GM19324 (cell line): Measurements from ENCODE around the gene AMZ1.
"Not testable (repeated sequence)": the region's sequence is repeated elsewhere in the genome, so short reads cannot be mapped to it uniquely, and the experiment has no call there.

Experiments used
- ATAC-seq: cut with Tn5 transposase; IDR thresholded peaks from one replicate; pipeline ENCODE4 v1.9.1; 2021; ENCODE audit warnings: mild to moderate bottlenecking, moderate library complexity; ENCODE audit not compliant: unreplicated experiment, low FRiP score

The AMZ1 gene

DNA sequence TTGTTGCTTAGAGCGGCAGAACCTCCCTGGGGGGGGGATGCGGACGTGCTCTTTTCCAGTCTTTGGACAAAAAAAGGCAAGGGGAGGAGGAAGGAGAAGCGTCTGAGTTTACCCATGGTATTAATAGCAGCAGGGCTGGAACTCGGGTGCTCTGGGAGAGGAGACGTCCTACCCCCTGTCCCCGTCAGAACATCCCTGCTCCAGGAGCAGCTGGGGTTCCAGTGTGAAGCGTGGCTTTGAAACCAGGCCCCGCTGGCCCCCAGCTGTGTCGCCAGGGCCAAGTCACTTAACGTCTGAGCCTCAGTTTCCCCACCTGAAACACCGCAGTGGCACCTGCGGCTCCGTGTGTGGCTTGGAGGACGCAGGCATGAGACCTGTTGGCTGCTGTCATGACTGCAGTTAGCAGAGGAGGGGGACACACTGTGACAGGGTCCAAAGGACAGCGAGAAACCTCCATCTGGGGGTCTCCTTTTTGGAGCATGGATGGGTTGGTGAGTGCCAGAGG, 1.4 kb downstream of the AMZ1 start:
- ATAC-seq: no peak

DNA sequence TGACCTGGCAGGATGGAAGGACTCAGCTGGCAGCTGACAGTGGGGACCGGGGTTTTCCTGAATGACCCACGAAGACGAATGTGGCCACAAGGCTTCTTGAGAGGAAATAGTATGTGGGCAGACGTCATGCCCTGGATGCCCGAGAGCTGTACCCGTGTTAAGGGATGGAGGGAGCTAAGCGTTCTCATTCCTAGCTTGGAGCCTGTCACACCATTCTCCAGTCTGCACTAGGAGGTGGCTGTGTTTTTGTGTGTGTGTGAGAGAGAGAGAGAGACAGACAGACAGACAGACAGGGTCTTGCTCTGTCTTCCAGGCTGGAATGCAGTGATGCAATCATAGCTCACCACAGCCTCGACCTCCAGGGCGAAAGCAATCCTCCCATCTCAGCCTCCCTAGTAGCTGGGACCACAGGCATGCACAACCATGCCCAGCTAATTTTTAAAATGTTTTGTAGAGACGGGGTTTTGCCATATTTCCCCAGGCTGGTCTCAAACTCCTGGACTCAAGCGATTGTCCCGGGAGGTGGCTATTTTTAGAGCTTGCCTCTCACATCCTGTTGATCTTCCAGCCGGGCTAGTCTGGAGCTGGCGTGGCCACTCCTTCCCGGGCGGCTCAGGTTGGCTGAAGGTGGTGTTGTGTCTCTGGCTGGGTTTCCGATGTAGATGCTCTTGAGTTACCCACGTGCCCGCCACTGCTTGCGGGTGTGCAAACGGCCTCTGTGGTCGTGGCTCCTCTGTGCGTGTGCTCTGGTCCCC, 2.1 kb downstream of the AMZ1 start:
- ATAC-seq: no peak

DNA sequence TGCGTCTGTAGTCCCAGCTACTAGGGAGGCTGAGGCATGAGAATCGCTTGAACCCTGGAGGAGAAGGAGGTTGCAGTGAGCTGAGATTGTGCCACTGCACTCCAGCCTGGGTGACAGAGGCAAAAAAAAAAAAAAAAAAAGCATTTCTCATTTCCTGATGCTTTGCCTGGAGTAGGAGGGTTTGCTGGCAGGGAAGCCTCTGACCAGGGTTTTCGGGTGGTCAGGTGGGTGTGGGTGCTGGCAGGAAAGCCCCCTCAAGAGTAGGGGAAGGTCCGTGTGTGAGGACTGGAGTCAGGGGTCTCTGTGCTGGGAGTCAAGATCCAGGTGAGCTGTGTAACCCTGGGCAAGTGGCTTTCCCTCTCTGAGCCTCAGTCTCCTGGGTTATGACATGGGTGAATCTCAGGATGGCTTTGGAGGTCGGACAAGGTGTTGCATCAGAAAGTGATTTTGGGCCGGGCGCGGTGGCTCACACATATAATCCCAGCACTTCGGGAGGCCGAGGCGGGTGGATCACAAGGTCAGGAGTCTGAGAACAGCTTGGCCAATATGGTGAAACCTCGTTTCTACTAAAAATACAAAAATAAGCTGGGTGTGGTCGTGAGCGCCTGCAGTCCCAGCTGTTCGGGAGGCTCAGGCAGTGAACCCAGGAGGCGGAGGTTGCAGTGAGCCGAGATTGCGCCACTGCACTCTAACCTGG, 3.2 kb downstream of the AMZ1 start:
- ATAC-seq: no peak

DNA sequence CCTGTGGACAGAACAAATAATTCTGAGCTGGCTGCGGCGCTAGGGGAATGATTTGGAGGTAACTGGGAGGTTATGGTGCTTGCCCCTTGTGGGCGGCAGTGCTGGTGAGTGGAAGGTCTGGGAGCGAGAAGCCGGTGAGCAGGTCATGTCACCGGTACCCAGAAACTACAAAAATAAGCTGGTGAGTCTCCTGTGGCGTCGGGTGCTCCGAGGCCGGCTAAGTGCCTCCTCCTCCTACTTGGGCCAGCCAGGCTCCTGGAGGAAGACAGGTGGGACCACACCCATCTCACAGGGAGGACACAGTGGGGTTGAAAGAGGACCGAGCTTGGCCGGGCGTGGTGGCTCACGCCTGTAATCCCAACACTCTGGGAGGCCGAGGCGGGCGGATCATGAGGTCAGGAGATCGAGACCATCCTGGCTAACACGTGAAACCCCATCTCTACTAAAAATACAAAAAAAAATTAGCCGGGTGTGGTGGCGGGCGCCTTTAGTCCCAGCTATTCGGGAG, 4.0 kb downstream of the AMZ1 start:
- not testable (repeated sequence) for ATAC-seq

DNA sequence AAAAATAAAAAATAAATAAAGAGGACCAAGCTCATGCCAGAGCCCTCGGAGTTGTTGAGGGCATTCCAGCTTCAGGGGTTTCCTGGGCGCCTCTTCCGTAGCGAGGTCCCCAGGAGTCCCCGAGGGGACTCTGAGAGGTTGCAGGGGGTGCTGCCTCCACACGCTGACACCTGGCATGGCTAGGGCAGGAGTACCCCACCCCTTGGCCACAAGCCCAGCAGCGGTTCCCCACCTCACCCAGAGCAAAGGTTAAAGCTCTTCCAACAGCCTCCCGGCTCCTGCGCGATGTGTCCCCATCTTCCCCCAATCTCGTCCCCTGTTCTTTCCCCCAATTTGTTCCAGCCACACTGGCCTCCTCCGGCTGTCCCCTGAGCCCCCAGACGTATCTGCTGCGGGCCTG, 4.5 kb downstream of the AMZ1 start:
- ATAC-seq: no peak

DNA sequence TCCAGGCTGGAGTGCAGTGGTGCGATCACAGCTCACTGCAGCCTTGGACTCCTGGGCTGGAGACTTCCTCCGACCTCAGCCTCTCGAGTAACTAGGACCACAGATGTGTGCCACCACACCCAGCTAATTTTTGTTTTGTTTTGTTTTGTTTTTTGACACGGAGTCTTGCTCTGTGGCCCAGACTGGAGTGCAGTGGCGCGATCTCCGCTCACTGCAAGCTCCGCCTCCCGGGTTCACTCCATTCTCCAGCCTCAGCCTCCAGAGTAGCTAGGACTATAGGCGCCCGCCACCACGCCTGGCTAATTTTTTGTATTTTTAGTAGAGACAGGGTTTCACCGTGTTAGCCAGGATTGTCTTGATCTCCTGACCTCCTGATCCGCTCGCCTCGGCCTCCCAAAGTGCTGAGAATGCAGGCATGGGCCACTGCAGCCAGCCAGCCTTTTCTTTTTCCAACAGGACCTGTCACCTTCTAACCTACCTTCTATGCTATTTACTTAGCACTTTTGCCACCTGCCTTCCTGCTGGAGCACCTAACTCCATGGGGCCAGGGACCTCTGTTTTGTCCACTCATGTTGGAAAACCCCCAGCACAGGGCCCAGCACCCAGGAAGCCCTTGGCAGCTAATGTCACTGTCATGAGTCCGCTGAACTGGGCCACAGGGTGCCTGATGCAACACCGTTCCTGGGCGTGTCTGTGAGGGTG, 5.6 kb downstream of the AMZ1 start:
- ATAC-seq: not testable (repeated sequence)

DNA sequence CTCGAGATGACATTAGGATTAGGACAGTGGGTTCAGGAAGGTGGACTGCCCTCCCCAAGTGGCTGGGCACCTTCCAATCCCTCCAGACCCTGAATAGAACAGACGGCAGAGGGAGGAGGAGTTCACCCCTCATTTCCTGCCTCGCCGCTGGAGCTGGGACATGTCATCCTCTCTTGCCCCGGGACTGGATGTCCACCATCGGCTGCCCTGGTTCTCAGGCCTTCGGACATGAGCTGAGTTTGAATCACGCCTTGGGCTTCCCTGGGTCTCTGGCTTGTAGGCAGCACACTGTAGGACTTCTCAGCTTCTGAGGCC, 6.1 kb downstream of the AMZ1 start:
- ATAC-seq: not testable (repeated sequence)

DNA sequence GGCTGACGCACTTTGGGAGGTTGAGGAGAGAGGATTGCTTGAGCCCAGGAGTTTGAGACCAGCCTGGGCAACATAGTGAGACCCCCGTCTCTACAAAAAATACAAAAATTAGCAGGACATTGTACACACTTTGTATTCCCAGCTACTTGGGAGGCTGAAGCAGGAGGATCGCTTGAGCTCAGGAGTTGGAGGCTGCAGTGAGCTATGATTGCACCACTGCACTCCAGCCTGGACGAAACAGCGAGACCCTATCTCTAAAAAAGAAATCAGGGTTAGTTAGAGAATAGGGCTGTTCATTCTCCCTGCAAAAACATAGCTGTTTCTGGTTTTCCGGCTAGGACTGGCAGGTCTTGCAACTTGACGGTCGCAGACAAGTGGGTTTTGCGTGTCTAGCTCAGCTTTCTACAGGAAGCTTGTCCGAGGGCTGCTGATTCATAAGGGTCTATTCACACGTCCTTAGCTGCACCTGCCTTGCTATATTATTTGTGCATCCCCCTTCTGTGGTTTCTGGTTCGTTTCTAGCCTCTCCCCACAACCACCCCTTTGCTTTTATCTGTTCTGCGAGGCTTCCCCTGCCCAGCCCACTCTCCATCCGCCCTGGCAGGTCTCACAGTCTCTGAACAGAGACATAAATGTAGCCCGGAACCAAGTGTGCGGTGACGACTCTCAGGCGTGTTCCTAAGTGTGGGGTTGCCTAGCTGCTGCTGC, 10.7 kb downstream of the AMZ1 start:
- peak; percentile 87 for ATAC-seq

DNA sequence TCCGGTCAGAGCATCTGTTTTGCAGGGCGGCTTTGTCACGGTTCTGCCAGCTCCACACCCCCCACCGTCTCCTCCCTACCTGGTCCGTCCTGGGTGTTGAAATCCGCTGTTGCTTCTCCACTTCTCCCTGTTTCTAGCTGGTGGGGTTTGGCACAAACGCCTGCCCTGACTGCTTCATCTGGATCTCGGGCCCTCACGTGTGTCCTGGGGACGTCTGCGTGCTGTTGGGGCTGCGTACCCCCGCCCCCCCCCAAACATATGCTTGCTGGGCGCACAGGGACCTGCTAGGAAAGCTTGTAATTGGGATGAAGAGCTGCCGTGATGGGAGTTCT, 11.3 kb downstream of the AMZ1 start:
- ATAC-seq: no peak

DNA sequence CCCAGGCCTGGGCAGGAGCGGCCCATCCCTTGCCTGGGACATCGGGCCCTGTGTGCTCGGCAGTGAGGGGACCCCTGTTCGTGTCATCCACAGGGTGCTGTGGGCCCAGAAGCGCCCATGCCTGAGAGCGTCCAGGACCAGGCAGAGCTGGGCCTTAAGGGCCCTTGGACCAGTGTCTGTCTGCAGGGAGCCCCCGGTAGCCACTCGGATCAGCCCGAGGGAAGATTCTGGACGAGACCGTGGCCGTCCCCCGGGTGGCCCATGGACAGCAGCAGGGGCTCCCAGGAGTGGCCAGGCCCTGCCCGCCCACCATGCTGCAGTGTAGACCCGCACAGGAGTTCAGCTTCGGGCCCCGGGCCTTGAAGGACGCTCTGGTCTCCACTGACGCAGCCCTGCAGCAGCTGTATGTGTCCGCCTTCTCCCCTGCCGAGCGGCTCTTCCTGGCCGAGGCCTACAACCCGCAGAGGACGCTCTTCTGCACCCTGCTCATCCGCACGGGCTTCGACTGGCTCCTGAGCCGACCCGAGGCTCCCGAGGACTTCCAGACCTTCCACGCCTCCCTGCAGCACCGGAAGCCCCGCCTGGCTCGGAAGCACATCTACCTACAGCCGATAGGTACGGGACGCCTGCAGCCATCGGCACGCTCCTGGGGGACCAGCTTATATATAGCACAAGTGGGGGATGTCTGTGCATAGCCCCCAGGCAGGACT, 12.3 kb downstream of the AMZ1 start:
- ATAC-seq: no peak

DNA sequence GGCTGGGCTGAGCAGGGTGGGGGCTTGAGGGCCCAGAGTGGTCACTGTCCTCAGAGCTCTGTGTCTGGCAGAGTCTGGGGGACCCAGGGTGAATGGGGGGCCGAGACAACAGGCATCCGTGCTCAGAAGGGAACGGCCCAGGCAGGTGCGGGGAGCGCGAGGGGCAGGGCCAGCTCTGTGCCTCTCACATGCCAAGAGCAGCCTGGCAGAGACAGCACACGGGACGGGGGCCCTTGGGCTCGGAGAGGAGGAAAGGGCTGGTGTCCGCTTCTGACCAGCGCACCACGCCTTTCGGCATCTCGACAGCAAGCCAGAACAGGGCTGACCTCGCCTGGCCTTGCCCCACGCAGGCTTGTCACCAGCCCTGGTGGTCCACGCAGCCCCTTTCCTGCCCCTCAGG, 13.4 kb downstream of the AMZ1 start:
- ATAC-seq: no peak

DNA sequence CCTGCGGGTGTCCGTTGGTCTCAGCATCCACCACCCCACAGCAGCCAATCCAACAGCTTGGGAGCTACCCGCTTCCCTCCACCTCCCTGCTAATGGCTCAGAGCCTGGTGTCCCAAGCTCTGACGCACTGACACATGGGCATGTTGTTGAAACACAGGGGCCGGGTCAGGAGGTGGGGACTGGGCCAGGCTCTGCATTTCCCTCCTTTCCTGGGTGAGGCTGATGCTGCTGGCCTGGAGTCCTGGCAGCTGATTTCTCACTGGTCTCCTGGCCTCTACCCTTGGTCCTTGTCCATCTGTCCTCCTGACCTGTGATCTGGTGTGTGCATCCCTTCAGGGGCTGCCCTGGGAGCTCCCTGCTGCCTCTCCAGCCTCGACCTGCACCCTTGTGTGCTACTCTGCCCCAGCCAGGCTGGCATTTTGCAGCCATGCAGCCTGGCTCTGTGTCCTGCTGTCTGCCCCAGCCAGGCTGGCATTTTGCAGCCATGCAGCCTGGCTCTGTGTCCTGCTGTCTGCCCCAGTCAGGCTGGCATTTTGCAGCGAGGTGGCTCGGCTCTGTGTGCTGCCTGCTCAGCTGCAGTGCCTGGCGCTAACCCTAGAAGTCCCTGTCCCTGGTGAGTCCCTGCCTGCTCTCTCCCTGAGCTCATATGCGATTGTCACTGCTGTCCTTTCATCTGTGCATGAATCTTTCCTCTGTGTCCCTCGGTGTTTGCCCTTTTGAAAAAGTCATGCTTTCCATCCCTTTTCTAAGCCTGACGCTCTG, 14.0 kb downstream of the AMZ1 start:
- ATAC-seq: no peak

DNA sequence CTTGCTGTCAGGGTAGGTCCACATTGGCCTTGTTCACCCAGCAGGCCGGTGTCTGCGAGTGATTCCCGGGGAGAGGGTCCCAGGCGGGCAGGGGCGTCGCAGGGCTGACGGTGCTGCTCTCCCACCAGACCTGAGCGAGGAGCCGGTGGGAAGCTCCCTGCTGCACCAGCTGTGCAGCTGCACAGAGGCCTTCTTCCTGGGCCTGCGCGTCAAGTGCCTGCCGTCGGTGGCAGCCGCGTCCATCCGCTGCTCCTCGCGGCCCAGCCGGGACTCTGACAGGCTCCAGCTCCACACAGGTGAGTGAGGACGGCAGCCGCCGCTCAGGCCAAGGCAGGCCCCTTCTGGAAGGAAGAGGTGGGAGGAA, 14.6 kb downstream of the AMZ1 start:
- no peak for ATAC-seq

DNA sequence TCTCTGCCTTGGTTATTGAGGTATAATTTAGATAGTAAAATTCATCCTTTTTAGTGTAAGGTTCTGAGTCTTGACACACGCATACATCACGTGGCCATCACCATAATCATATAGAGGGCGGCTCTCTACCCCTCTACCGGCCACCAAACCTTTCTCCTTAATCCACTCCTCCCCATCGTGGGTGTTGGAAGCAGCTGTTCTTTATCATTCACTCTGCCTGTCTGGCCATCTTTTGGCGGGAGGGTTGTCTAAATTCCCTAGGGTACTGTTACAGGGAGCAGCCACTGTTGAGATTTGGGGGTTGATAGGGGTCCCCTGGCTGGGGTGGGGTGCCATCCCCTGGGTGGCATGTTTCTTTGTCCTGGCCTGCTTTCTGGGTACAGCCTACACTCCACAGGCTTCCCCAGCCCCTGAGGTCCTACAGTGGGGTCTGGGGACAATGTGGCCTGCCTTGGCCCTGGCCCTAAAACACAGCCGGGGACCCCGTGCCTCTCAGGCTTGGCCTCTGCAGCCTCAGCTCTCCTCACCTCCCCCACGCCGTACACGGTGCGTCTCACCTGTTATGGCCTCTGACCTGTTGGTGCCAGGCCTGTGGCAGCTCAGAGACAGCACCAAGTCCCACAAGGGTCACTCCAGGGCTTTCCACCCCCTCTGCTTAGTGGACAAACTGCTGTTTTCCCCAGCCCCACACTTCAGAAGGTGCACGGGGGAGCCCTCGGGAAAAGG, 17.5 kb downstream of the AMZ1 start:
- ATAC-seq: no peak

DNA sequence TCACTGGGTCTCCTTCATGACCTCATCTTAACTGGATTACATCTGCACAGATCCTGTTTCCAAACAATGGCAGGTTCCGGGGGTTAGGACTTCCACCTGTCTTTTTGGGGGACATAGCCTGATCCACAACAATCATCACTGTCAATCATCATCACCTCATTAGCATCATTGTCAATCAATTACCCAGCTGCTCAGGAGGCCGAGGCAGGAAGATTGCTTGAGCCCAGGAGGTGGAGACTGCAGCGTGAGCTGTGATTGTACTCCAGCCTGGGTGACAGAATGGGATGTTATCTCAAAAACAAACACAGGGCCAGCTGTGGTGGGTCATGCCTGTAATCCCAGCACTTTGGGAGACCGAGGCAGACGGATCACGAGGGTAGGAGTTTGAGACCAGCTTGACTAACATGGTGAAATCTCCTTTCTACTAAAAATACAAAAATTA, 18.7 kb downstream of the AMZ1 start:
- no peak for ATAC-seq

DNA sequence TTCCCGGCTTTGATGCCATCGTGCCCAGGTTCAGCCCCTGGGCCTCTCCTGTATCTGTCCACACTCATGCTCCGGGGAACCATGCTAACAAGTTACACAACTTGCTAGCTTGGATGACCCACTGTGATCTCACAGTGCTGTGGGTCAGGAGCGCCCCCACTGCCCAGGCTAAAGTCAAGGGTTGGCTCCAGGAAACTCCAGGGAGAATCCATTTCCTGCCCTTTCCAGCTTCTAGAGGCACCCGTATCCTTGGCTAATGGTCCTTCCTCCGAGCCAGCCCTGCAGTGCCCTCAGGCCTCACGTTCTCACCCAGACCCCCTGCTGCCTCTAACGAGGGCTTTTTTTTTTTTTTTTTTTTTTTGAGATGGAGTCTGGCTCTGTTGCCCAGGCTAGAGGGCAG, 19.5 kb downstream of the AMZ1 start:
- no peak for ATAC-seq

DNA sequence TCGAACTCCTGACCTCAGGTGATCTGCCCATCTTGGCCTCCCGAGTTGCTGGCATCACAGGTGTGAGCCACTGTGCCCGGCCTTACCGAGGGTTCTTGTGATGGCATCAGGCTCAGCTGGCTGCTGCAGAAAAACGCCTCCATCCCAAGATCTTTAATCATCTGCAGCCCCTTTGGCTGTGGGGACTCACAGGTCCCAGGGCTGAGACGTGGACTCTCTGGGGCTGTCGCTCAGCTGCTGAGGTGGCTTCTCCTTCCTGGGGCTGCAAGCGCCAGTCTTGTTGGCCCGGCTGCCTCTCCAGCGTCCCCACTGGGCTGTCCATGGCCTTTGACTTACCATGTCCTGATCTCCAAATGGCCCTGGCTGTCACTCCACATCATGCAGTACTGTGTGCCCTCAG, 20.0 kb downstream of the AMZ1 start:
- ATAC-seq: no peak

DNA sequence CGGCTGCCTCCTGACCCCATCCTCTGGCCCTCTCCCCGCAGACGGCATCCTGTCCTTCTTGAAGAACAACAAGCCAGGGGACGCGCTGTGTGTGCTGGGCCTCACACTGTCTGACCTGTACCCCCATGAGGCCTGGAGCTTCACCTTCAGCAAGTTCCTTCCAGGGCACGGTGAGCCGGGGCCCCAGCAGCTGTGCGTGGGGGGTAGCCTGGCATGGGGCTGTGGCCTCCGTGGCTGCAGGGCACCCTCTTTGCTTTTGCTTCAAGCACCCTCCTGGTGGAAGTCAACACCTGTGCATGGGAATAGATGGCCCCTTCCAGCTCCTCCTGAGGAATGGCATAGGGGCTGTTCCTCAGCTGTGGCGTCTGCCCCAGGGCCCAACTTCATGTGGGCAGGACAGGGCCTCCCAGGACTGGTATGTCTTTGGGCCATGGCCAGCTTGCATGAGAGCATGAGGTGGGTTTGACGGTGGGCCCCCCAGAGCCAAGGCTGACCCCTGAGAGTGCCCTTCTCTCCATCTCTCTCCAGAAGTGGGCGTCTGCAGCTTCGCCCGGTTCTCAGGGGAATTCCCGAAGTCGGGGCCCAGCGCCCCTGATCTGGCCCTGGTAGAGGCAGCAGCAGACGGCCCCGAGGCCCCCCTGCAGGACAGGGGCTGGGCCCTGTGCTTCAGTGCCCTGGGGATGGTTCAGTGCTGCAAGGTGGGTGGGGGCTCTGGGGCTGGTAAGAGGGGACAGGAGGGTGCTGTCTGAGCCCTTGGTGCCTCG, 20.7 kb downstream of the AMZ1 start:
- no peak for ATAC-seq
